H1 (cell line): ENCODE results near the gene PYGB. TPM values are rescaled to one million over a fixed set of nuclear protein-coding genes. Genes with fewer than 3 reads are reported as not detected.

Experiments
- CTBP2 ChIP-seq: IDR thresholded peaks from 2 replicates; pipeline ENCODE4 v1.7.0; 2011; ENCODE audit warnings: borderline replicate concordance, mild to moderate bottlenecking, moderate library complexity, mixed read lengths, low read length; ENCODE audit not compliant: insufficient read depth, insufficient read length
- MAFK ChIP-seq: IDR thresholded peaks from 2 replicates; pipeline ENCODE4 v1.6.1; 2012; ENCODE audit warnings: low read depth, mild to moderate bottlenecking, improper control_type of control experiment, low read length
- polyA plus RNA-seq, 7 experiments: library from polyadenylated mRNA; depleted of rRNA in 3 of 7; stranded (reverse) in 5 of 7; unstranded in 2 of 7; fragments of >200 nt in 5 of 7; fragments of 200-250 nt in 2 of 7; gene quantifications; 1 replicate in 5 of 7; 2 replicates in 1 of 7; 4 replicates in 1 of 7; pipeline versions ENCODE4 v1.2.1 to v1.2.3, GENCODE V29; 2011 to 2013; ENCODE audit warnings: missing spikeins in 2 of 7, mixed read lengths in 2 of 7
- total RNA-seq: library from RNA; stranded (reverse); fragmentation: NEBNext Ultra II Directional; extraction: Animal tissue kit (Norgen Biotek cat#: 25700); gene quantifications from 2 replicates; pipeline ENCODE4 v1.2.1, GENCODE V29; 2021

The PYGB gene
- total and polyA plus RNA-seq, 2 of the 8 experiments (the other 6 are each of a cell fraction or from before 2014, with no cell fraction given): 26.6 to 56.0 TPM

- TF ChIP-seq MAFK (no peak), CTBP2 (no peak)
Observed at GRCh38 chr20:25209911-25210310, 38.0 kb upstream of the PYGB start (continued).
